SK-N-SH treated with all-trans-retinoic acid at 6 μM for 48 hours (cell line): ENCODE data around the gene GRAPL.
"Not testable (repeated sequence)": the region's sequence is repeated elsewhere in the genome, so short reads cannot be mapped to it uniquely, and the experiment has no call there.

Experiments used
- OSR1 ChIP-seq: fragments of 250-450 bp; sonication (Bioruptor Pico); IDR thresholded peaks from 2 replicates; pipeline ENCODE4 v1.8.0; 2022; ENCODE audit warnings: moderate library complexity, mild to moderate bottlenecking, inconsistent platforms
- PPARA ChIP-seq: fragments of 250-450 bp; sonication (Bioruptor Pico); IDR thresholded peaks from 2 replicates; pipeline ENCODE4 v1.5.0; 2020; ENCODE audit warnings: mild to moderate bottlenecking, borderline replicate concordance
- RARB ChIP-seq: fragments of 250-450 bp; sonication (Bioruptor Pico); IDR thresholded peaks from 2 replicates; pipeline ENCODE4 v1.8.0; 2021; ENCODE audit warnings: mild to moderate bottlenecking, moderate library complexity
- TF ChIP-seq, protein P1 (sequence below): fragments of 250-450 bp; sonication (Bioruptor Pico); IDR thresholded peaks from 2 replicates; pipeline ENCODE4 v1.8.0; 2020; ENCODE audit warnings: mild to moderate bottlenecking, moderate library complexity, borderline replicate concordance
- TF ChIP-seq, protein P2 (sequence below): fragments of 250-450 bp; sonication (Bioruptor Pico); IDR thresholded peaks from 2 replicates; pipeline ENCODE4 v1.5.0; 2020; ENCODE audit warnings: mild to moderate bottlenecking, moderate library complexity

DNA sequence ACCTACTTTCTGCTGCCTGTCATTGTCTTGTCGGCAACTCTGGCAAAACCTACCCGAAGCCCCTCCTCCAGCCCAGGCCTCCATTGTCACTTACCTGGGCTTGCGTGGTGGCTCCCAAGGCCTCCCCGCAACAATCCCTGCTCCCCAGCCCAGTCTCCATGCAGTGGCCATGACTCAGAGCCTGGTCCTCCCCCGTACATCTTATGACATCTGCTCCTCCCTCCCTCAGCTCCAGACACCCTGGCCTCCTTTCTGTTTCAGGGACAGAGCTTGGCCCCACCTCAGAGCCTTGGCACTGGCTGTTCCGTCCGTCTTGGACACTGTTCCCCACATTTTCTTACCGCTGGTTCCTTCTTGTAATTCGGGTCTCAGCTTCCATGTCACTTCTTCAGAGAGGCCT lies 2.1 kb downstream of the GRAPL start:
- TF ChIP-seq, protein P1, sequence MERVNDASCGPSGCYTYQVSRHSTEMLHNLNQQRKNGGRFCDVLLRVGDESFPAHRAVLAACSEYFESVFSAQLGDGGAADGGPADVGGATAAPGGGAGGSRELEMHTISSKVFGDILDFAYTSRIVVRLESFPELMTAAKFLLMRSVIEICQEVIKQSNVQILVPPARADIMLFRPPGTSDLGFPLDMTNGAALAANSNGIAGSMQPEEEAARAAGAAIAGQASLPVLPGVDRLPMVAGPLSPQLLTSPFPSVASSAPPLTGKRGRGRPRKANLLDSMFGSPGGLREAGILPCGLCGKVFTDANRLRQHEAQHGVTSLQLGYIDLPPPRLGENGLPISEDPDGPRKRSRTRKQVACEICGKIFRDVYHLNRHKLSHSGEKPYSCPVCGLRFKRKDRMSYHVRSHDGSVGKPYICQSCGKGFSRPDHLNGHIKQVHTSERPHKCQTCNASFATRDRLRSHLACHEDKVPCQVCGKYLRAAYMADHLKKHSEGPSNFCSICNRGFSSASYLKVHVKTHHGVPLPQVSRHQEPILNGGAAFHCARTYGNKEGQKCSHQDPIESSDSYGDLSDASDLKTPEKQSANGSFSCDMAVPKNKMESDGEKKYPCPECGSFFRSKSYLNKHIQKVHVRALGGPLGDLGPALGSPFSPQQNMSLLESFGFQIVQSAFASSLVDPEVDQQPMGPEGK (CRISPR knock-in tag): not testable (repeated sequence)
- TF ChIP-seq, protein P2, sequence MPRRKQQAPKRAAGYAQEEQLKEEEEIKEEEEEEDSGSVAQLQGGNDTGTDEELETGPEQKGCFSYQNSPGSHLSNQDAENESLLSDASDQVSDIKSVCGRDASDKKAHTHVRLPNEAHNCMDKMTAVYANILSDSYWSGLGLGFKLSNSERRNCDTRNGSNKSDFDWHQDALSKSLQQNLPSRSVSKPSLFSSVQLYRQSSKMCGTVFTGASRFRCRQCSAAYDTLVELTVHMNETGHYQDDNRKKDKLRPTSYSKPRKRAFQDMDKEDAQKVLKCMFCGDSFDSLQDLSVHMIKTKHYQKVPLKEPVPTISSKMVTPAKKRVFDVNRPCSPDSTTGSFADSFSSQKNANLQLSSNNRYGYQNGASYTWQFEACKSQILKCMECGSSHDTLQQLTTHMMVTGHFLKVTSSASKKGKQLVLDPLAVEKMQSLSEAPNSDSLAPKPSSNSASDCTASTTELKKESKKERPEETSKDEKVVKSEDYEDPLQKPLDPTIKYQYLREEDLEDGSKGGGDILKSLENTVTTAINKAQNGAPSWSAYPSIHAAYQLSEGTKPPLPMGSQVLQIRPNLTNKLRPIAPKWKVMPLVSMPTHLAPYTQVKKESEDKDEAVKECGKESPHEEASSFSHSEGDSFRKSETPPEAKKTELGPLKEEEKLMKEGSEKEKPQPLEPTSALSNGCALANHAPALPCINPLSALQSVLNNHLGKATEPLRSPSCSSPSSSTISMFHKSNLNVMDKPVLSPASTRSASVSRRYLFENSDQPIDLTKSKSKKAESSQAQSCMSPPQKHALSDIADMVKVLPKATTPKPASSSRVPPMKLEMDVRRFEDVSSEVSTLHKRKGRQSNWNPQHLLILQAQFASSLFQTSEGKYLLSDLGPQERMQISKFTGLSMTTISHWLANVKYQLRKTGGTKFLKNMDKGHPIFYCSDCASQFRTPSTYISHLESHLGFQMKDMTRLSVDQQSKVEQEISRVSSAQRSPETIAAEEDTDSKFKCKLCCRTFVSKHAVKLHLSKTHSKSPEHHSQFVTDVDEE (CRISPR knock-in tag): not testable (repeated sequence)
- TF ChIP-seq RARB (CRISPR knock-in tag); OSR1 (CRISPR knock-in tag); PPARA: not testable (repeated sequence)
